Suprapubic skin (tissue), 3 donors: Measurements from ENCODE around the gene RARG.

Experiments
- POLR2AphosphoS5 ChIP-seq, 3 donors: sonication (generic); formaldehyde crosslinking; IDR thresholded peaks; one replicate each; pipeline ENCODE4 v1.6.1; 2017; ENCODE audit warnings: antibody characterized with exemption in 3 of 3
- TF ChIP-seq, protein P1 (sequence below), 2 donors: fragments of 200-600 bp in 1 of 2; fragments of 450-650 bp in 1 of 2; sonication (generic) in 1 of 2; IDR thresholded peaks; one replicate each; pipeline ENCODE4 v1.5.1; 2016 to 2019; ENCODE audit warnings: antibody characterized with exemption in 2 of 2, mild to moderate bottlenecking in 1 of 2, moderate library complexity in 1 of 2

DNA sequence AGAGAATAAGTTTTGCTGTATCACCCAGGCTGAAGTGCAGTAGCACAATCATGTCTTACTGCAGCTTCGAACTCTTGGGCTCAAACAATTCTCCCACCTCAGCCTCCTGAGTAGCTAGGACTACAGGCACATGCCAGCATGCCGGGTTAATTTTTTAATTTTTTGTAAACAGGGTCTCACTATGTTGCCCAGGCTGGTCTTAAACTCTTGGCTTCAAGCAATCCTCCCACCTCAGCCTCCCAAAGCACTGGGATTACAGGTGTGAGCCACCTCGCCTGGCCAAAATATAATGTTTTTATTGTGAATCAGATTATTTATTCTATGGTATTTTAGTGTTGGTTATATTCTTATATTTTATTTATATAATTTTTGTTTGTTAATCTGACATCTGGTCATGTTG, 55.3 kb downstream of the RARG start:
- TF ChIP-seq, protein P1, sequence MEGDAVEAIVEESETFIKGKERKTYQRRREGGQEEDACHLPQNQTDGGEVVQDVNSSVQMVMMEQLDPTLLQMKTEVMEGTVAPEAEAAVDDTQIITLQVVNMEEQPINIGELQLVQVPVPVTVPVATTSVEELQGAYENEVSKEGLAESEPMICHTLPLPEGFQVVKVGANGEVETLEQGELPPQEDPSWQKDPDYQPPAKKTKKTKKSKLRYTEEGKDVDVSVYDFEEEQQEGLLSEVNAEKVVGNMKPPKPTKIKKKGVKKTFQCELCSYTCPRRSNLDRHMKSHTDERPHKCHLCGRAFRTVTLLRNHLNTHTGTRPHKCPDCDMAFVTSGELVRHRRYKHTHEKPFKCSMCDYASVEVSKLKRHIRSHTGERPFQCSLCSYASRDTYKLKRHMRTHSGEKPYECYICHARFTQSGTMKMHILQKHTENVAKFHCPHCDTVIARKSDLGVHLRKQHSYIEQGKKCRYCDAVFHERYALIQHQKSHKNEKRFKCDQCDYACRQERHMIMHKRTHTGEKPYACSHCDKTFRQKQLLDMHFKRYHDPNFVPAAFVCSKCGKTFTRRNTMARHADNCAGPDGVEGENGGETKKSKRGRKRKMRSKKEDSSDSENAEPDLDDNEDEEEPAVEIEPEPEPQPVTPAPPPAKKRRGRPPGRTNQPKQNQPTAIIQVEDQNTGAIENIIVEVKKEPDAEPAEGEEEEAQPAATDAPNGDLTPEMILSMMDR (IDR thresholded peaks at IDR 0.05) = no peak
- TF ChIP-seq POLR2AphosphoS5 (IDR thresholded peaks at IDR 0.05) = no peak
